Fibroblast of lung (primary cell): ENCODE measurements around the gene TNFRSF18. TPM values are rescaled to one million over a fixed set of nuclear protein-coding genes. Genes with fewer than 3 reads are reported as not detected.

Source experiments
- DNase-seq, 2 donors: peaks; one replicate each; pipeline versions ENCODE4 v3.0.0 to v3.0.0-alpha.2; 2010; ENCODE audit warnings: low read depth in 2 of 2
- H2AFZ ChIP-seq: 2 replicates; pipeline ENCODE4 v1.5.1; 2012; ENCODE audit warnings: low read length, control low read depth, inconsistent platforms
- H3K27ac ChIP-seq: 2 replicates; pipeline ENCODE4 v1.5.1; 2011; ENCODE audit warnings: low read length, control low read depth; ENCODE audit not compliant: insufficient read depth
- H3K27me3 ChIP-seq: 2 replicates; pipeline ENCODE4 v1.5.1; 2011; ENCODE audit warnings: mild to moderate bottlenecking, low read length; ENCODE audit not compliant: control insufficient read depth, insufficient read depth
- H3K36me3 ChIP-seq: 2 replicates; pipeline ENCODE4 v1.5.1; 2011; ENCODE audit warnings: low read length; ENCODE audit not compliant: control insufficient read depth, insufficient read depth
- H3K4me1 ChIP-seq: 2 replicates; pipeline ENCODE4 v1.5.1; 2011; ENCODE audit warnings: low read length; ENCODE audit not compliant: control insufficient read depth, insufficient read depth; ENCODE audit errors: extremely low read depth
- H3K4me2 ChIP-seq: 2 replicates; pipeline ENCODE4 v1.5.1; 2011; ENCODE audit warnings: low read length, control low read depth; ENCODE audit not compliant: insufficient read depth; ENCODE audit errors: extremely low read depth
- H3K4me3 ChIP-seq, 4 experiments: fragments of 200-600 bp in 1 of 4; sonication (generic) in 1 of 4; replicated peaks in 1 of 4; 2 replicates each; pipeline ENCODE4 v1.5.1; 2011 to 2016; ENCODE audit warnings: low read length in 4 of 4, low read depth in 3 of 4, mild to moderate bottlenecking in 3 of 4, control low read depth in 2 of 4, inconsistent platforms in 1 of 4, mixed read lengths in 1 of 4; ENCODE audit not compliant: insufficient read depth in 1 of 4; ENCODE audit errors: control extremely low read depth in 1 of 4
- H3K79me2 ChIP-seq: 2 replicates; pipeline ENCODE4 v1.5.1; 2012; ENCODE audit warnings: mild to moderate bottlenecking, low read length, inconsistent platforms; ENCODE audit not compliant: control insufficient read depth, insufficient read depth
- H3K9ac ChIP-seq: 2 replicates; pipeline ENCODE4 v1.5.1; 2011; ENCODE audit warnings: mild to moderate bottlenecking, low read length, control low read depth; ENCODE audit not compliant: insufficient read depth
- H3K9me3 ChIP-seq: 2 replicates; pipeline ENCODE4 v1.5.1; 2012; ENCODE audit warnings: low read depth, low read length; ENCODE audit not compliant: control insufficient read depth, insufficient read depth
- H4K20me1 ChIP-seq: 2 replicates; pipeline ENCODE4 v1.5.1; 2011; ENCODE audit warnings: low read length; ENCODE audit not compliant: control insufficient read depth, insufficient read depth; ENCODE audit errors: extremely low read depth
- CTCF ChIP-seq, 2 donors: IDR thresholded peaks in 1 of 2; conservative IDR thresholded peaks in 1 of 2; 1 replicate in 1 of 2; 2 replicates in 1 of 2; pipeline ENCODE4 v1.5.1; 2011 to 2012; ENCODE audit warnings: low read length in 2 of 2, control low read depth in 1 of 2, inconsistent platforms in 1 of 2, low read depth in 1 of 2, mild to moderate bottlenecking in 1 of 2
- EZH2 ChIP-seq: IDR thresholded peaks from 2 replicates; pipeline ENCODE4 v1.5.1; 2012; ENCODE audit warnings: low read length, control low read depth, mild to moderate bottlenecking; ENCODE audit errors: missing control alignments
- polyA plus RNA-seq, 2 donors: library from polyadenylated mRNA; depleted of rRNA in 1 of 2; stranded (reverse) in 1 of 2; unstranded in 1 of 2; fragments of >200 nt; gene quantifications; 2 replicates each; pipeline ENCODE4 v1.2.1, GENCODE V29; 2011 to 2012; ENCODE audit warnings: missing spikeins in 1 of 2
- total RNA-seq: library from RNA; depleted of rRNA; stranded (reverse); fragments of >200 nt; gene quantifications from 2 replicates; pipeline ENCODE4 v1.2.1, GENCODE V29; 2014

TNFRSF18 gene
- total and polyA plus RNA-seq, 2 donors (not counting 1 experiment from before 2014, with no cell fraction given), result 1.3 TPM; not detected in 1

GRCh38 chr1:1203561-1204424 is 2.6 kb downstream of the TNFRSF18 start:
- Histone ChIP-seq H2AFZ (no peak overlapping the region), H3K36me3 (no peaks in the 10 kb centered on the region), H3K9me3 (no peaks in the 10 kb centered on the region), H3K27ac (no peak overlapping the region), H3K4me1 (peaks cover 3% of the 10 kb centered on the region), H3K9ac (no peak overlapping the region), H4K20me1 (no peaks in the 10 kb centered on the region), H3K4me2 (no peak overlapping the region), H3K27me3 (no peaks in the 10 kb centered on the region), H3K4me3 (no peak overlapping the region), H3K79me2 (no peaks in the 10 kb centered on the region)
- TF ChIP-seq CTCF (conservative IDR thresholded peaks at IDR 0.05 in 1 of 2, IDR thresholded peaks at IDR 0.05 in 1 of 2; ENCODE audit: low read depth in 1 of 2, low read length in 2 of 2), result no peak
- TF ChIP-seq EZH2, result no peak
- DNase-seq, result no peak

DNA sequence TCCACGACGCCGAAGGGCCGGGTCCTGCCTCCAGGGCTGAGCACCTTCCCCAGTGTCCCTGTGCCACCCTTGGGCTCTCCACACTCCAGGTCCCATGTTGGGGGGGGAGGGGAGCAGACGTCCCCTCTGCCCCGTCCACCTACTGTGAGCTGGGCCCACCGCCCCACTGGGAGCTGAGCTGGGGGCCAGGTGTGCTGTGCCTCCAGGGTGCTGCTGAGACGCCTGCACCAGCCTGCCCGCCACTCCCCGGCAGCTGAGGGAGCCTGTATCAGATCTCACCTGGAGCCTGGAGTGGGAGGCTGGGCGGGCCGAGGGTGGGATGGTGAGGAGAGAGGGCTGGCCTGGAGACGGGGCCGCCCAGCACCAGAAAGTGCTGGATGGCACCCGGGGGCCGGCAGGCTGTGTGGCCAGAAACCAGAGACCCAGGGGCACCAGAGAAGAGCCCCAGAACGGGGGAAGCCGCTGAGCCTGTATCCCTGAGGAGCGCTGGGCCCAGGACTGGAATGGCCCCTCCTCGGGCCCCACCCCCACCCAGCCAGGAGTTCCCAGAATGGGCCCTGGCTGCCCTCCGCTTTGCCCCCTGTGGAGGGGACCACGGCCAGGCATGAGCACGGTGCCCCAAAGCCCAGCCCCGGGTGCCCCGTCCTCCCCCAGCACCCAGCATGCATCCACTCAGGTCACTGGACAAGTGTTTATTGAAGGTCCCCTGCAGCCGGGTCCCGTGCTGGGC is 3.4 kb downstream of the TNFRSF18 start:
- H4K20me1 ChIP-seq, result no peaks in the 10 kb centered on the region
- no peak overlapping the region for H2AFZ ChIP-seq
- no peak overlapping the region for H3K9ac ChIP-seq
- no peak overlapping the region for H3K27ac ChIP-seq
- no peaks in the 10 kb centered on the region for H3K79me2 ChIP-seq
- no peak overlapping the region for H3K4me3 ChIP-seq
- TF ChIP-seq EZH2 (no peak), CTCF (conservative IDR thresholded peaks at IDR 0.05 in 1 of 2, IDR thresholded peaks at IDR 0.05 in 1 of 2; ENCODE audit: low read depth in 1 of 2, low read length in 2 of 2) (no peak)
- no peaks in the 10 kb centered on the region for H3K9me3 ChIP-seq
- H3K4me1 ChIP-seq, result no peaks in the 10 kb centered on the region
- no peaks in the 10 kb centered on the region for H3K27me3 ChIP-seq
- no peaks in the 10 kb centered on the region for H3K36me3 ChIP-seq
- H3K4me2 ChIP-seq, result no peak overlapping the region
- no peak for DNase-seq
